Measurements from ENCODE around the gene INPP5D. TPM values are rescaled to one million over a fixed set of nuclear protein-coding genes. Genes with fewer than 3 reads are reported as not detected.

INPP5D gene
- total RNA-seq, 1 experiment from 2014 or later, result 2.3 TPM

DNA sequence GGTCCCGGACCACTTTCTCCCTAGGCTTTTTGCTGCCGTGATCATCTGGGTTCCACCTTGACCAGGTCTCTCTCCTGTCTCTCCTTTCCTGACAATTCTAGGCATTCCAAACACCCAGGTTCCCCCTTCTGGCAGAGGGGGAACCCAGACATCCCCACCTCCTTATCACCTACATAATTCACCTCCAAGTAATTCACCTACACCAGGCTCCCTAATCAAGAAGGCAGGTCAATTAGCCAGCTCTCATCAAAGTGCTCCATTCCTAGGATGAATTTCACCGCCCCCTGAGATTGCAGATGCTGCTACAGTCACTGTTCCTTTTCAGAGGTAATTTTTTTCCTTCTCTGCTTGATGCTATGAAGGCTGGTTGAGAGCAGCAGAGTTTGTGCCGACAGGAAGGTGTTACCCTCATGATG is 149.0 kb downstream of the INPP5D start:
- intact Hi-C loops (cut with micrococcal nuclease; ENCODE audit: unreplicated experiment), result no loop called here
- Histone ChIP-seq H3K4me1 (ENCODE audit: insufficient read depth, low read length, poor library complexity, severe bottlenecking) (peaks cover 16% of the 10 kb centered on the region), H3K27me3 (replicated peaks; ENCODE audit: insufficient read depth, low read depth, low read length, poor library complexity) (no peaks in the 10 kb centered on the region), H3K27ac (ENCODE audit: low read depth, low read length, poor library complexity, severe bottlenecking) (no peak overlapping the region), H3K4me3 (ENCODE audit: low read depth, low read length, poor library complexity, severe bottlenecking) (no peak overlapping the region), H3K36me3 (ENCODE audit: insufficient read depth, low read length, poor library complexity, severe bottlenecking) (no peaks in the 10 kb centered on the region), H3K9me3 (ENCODE audit: low read depth, low read length, poor library complexity, severe bottlenecking) (no peaks in the 10 kb centered on the region)
- no TSS peak for BruUV-seq (replicated peaks)
- ChIA-PET POLR2A (ENCODE audit: low non-redundant PET) (no interaction called here), CTCF (no interaction called here)
- DNase-seq (ENCODE audit: low spot score), result no peak
- no peak for TF ChIP-seq EZH2 (IDR thresholded peaks at IDR 0.05; ENCODE audit: borderline replicate concordance, low read depth, low read length, poor library complexity, severe bottlenecking)
- TF ChIP-seq, protein P1, sequence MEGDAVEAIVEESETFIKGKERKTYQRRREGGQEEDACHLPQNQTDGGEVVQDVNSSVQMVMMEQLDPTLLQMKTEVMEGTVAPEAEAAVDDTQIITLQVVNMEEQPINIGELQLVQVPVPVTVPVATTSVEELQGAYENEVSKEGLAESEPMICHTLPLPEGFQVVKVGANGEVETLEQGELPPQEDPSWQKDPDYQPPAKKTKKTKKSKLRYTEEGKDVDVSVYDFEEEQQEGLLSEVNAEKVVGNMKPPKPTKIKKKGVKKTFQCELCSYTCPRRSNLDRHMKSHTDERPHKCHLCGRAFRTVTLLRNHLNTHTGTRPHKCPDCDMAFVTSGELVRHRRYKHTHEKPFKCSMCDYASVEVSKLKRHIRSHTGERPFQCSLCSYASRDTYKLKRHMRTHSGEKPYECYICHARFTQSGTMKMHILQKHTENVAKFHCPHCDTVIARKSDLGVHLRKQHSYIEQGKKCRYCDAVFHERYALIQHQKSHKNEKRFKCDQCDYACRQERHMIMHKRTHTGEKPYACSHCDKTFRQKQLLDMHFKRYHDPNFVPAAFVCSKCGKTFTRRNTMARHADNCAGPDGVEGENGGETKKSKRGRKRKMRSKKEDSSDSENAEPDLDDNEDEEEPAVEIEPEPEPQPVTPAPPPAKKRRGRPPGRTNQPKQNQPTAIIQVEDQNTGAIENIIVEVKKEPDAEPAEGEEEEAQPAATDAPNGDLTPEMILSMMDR (conservative IDR thresholded peaks at IDR 0.05; ENCODE audit: low read depth, low read length), result no peak

DNA sequence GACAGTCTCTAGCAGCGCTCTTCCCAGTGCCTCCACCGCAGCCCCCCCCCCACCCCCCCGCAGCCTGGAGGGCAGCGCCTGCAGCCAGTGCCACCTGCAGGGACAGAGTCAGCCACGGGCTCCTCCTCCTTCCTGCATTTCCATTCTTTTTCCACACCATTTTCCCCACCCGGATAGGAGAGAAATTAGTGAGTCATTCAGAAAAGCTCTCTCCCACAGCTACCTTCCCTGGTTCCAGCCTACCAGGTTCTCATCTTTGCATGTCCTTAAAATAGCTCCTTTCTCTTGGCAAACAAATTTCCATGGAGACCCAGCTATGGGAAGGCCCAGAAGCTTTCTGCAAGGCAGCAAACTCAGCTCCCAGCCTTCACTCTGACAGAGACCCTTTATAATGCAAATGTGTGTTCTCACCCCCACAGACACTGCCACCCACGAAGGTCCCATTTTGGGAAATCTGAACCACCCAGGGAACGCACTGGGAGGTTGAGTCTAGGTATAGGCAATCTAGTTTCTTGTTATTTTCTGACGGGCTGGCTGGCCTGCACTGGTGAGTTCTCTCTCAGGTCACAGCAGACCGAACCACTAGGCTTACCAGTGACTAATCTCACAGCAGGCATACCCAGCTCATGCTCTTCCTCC is 149.5 kb downstream of the INPP5D start:
- Histone ChIP-seq H3K4me1 (ENCODE audit: insufficient read depth, low read length, poor library complexity, severe bottlenecking) (peaks cover 16% of the 10 kb centered on the region), H3K9me3 (ENCODE audit: low read depth, low read length, poor library complexity, severe bottlenecking) (no peaks in the 10 kb centered on the region), H3K4me3 (ENCODE audit: low read depth, low read length, poor library complexity, severe bottlenecking) (no peak overlapping the region), H3K27me3 (replicated peaks; ENCODE audit: insufficient read depth, low read depth, low read length, poor library complexity) (no peaks in the 10 kb centered on the region), H3K27ac (ENCODE audit: low read depth, low read length, poor library complexity, severe bottlenecking) (no peak overlapping the region), H3K36me3 (ENCODE audit: insufficient read depth, low read length, poor library complexity, severe bottlenecking) (no peaks in the 10 kb centered on the region)
- intact Hi-C loops (cut with micrococcal nuclease; ENCODE audit: unreplicated experiment), result no loop called here
- ChIA-PET CTCF (no interaction called here), POLR2A (ENCODE audit: low non-redundant PET) (no interaction called here)
- BruUV-seq (replicated peaks), result no TSS peak
- TF ChIP-seq EZH2 (IDR thresholded peaks at IDR 0.05; ENCODE audit: borderline replicate concordance, low read depth, low read length, poor library complexity, severe bottlenecking), result no peak
- TF ChIP-seq, protein P1 (conservative IDR thresholded peaks at IDR 0.05; ENCODE audit: low read depth, low read length), result no peak
- DNase-seq (ENCODE audit: low spot score), result peak; percentile 63

- Histone ChIP-seq H3K9me3 (ENCODE audit: low read depth, low read length, poor library complexity, severe bottlenecking) (no peaks in the 10 kb centered on the region), H3K4me1 (ENCODE audit: insufficient read depth, low read length, poor library complexity, severe bottlenecking) (peaks cover 16% of the 10 kb centered on the region), H3K27ac (ENCODE audit: low read depth, low read length, poor library complexity, severe bottlenecking) (no peak overlapping the region), H3K36me3 (ENCODE audit: insufficient read depth, low read length, poor library complexity, severe bottlenecking) (no peaks in the 10 kb centered on the region), H3K4me3 (ENCODE audit: low read depth, low read length, poor library complexity, severe bottlenecking) (no peak overlapping the region), H3K27me3 (replicated peaks; ENCODE audit: insufficient read depth, low read depth, low read length, poor library complexity) (no peaks in the 10 kb centered on the region)
- intact Hi-C loops (cut with micrococcal nuclease; ENCODE audit: unreplicated experiment), result no loop called here
- ChIA-PET POLR2A (ENCODE audit: low non-redundant PET) (no interaction called here), CTCF (no interaction called here)
- DNase-seq (ENCODE audit: low spot score), result no peak
- no TSS peak for BruUV-seq (replicated peaks)
- TF ChIP-seq, protein P1 (conservative IDR thresholded peaks at IDR 0.05; ENCODE audit: low read depth, low read length), result no peak
- no peak for TF ChIP-seq EZH2 (IDR thresholded peaks at IDR 0.05; ENCODE audit: borderline replicate concordance, low read depth, low read length, poor library complexity, severe bottlenecking)
Measured at GRCh38 chr2:233210281-233210680, 150.1 kb downstream of the INPP5D start.

Measured in A673 (cell line).